SK-N-SH (cell line): Measurements from ENCODE around the gene VIPR2. TPM values are rescaled to one million over a fixed set of nuclear protein-coding genes. Genes with fewer than 3 reads are reported as not detected.

Source experiments
- CTCF ChIA-PET: fragments of 300-600, 350-600 bp; formaldehyde crosslinking; extraction: SDS; loops from one replicate; lab custom pipeline; 2021; lab: Yijun Ruan, JAX
- POLR2A ChIA-PET: fragments of 350-600 bp; sonication (Branson Sonifier 250); formaldehyde crosslinking; extraction: SDS; loops from one replicate; lab custom pipeline; 2020; ENCODE audit warnings: antibody characterized with exemption, inconsistent platforms; lab: Yijun Ruan, JAX
- DNase-seq: peaks from one replicate; pipeline ENCODE4 v3.0.0; 2012
- H2AFZ ChIP-seq: fragments of 200-600 bp; sonication (generic); 2 replicates; pipeline ENCODE4 v1.8.1; 2016; ENCODE audit warnings: antibody characterized with exemption, mild to moderate bottlenecking, low read depth
- H3F3A ChIP-seq: fragments of 200-600 bp; sonication (generic); replicated peaks from 2 replicates; pipeline ENCODE3; 2016; ENCODE audit warnings: antibody characterized with exemption, mild to moderate bottlenecking; ENCODE audit not compliant: insufficient read depth
- H3K27ac ChIP-seq, 2 experiments: fragments of 200-500 bp in 1 of 2; fragments of 200-600 bp in 1 of 2; sonication (Bioruptor generic) in 1 of 2; sonication (generic), shearing (Covaris generic) in 1 of 2; 2 replicates each; pipeline versions ENCODE4 v1.5.1 to v1.6.1; 2014 to 2016; ENCODE audit warnings: low read depth in 2 of 2, inconsistent platforms in 1 of 2, low read length in 1 of 2, mild to moderate bottlenecking in 1 of 2, mixed read lengths in 1 of 2
- H3K27me3 ChIP-seq: fragments of 200-600 bp; sonication (generic), shearing (Covaris generic); 2 replicates; pipeline ENCODE4 v1.6.1; 2016; ENCODE audit warnings: mixed run types; ENCODE audit not compliant: insufficient read depth
- H3K36me3 ChIP-seq, 2 experiments: fragments of 200-500 bp in 1 of 2; fragments of 200-600 bp in 1 of 2; sonication (Bioruptor generic) in 1 of 2; sonication (generic) in 1 of 2; replicated peaks in 1 of 2; 2 replicates each; pipeline versions ENCODE3 to v1.5.1; 2014 to 2016; ENCODE audit warnings: low read length in 1 of 2, mild to moderate bottlenecking in 1 of 2; ENCODE audit not compliant: insufficient read depth in 2 of 2, control insufficient read depth in 1 of 2
- H3K4me1 ChIP-seq, 2 experiments: fragments of 200-500 bp in 1 of 2; fragments of 200-600 bp in 1 of 2; sonication (Bioruptor generic) in 1 of 2; sonication (generic), shearing (Covaris generic) in 1 of 2; 2 replicates each; pipeline versions ENCODE4 v1.5.1 to v1.6.1; 2014 to 2016; ENCODE audit warnings: low read depth in 1 of 2, low read length in 1 of 2, mixed run types in 1 of 2; ENCODE audit not compliant: insufficient read depth in 2 of 2, control insufficient read depth in 1 of 2
- H3K4me2 ChIP-seq: fragments of 200-600 bp; sonication (generic), shearing (Covaris generic); 2 replicates; pipeline ENCODE4 v1.6.1; 2017; ENCODE audit warnings: mixed run types
- H3K4me3 ChIP-seq, 2 experiments: fragments of 200-500 bp in 1 of 2; fragments of 200-600 bp in 1 of 2; sonication (Bioruptor generic) in 1 of 2; sonication (generic), shearing (Covaris generic) in 1 of 2; 2 replicates each; pipeline versions ENCODE4 v1.5.1 to v1.8.1; 2014 to 2016; ENCODE audit warnings: low read depth in 2 of 2, inconsistent platforms in 1 of 2, low read length in 1 of 2, mild to moderate bottlenecking in 1 of 2, mixed read lengths in 1 of 2, moderate library complexity in 1 of 2
- H3K79me2 ChIP-seq: fragments of 200-600 bp; sonication (generic); 2 replicates; pipeline ENCODE4 v1.8.1; 2017; ENCODE audit warnings: mild to moderate bottlenecking; ENCODE audit not compliant: insufficient read depth
- H3K9ac ChIP-seq: fragments of 200-600 bp; sonication (generic); 2 replicates; pipeline ENCODE4 v1.6.1; 2017; ENCODE audit warnings: mixed run types
- H3K9me2 ChIP-seq: fragments of 200-600 bp; sonication (generic); 2 replicates; pipeline ENCODE4 v1.6.1; 2017; ENCODE audit warnings: mixed run types
- H3K9me3 ChIP-seq: fragments of 200-600 bp; sonication (generic); 2 replicates; pipeline ENCODE4 v1.6.1; 2017; ENCODE audit warnings: mixed run types, mild to moderate bottlenecking, moderate library complexity
- H4K20me1 ChIP-seq: fragments of 200-600 bp; sonication (generic); 2 replicates; pipeline ENCODE4 v1.6.1; 2017; ENCODE audit warnings: mild to moderate bottlenecking, mixed run types; ENCODE audit not compliant: insufficient read depth
- CHD2 ChIP-seq: fragments of 150-350 bp; IDR thresholded peaks from 2 replicates; pipeline ENCODE4 v1.6.1; 2018; ENCODE audit warnings: low read length; ENCODE audit not compliant: partially characterized antibody
- ELF1 ChIP-seq: IDR thresholded peaks from 2 replicates; pipeline ENCODE4 v1.4.0; 2012
- EP300 ChIP-seq, 2 experiments: IDR thresholded peaks; 2 replicates each; pipeline versions ENCODE4 v1.4.0 to v1.6.1; 2012; ENCODE audit warnings: borderline replicate concordance in 1 of 2, low read depth in 1 of 2, low read length in 1 of 2
- GABPA ChIP-seq: IDR thresholded peaks from 2 replicates; pipeline ENCODE4 v1.4.0; 2012; ENCODE audit warnings: low read depth, mild to moderate bottlenecking
- GATA2 ChIP-seq: sonication (generic); formaldehyde crosslinking; IDR thresholded peaks from 2 replicates; pipeline ENCODE4 v1.5.0; 2020; ENCODE audit warnings: mild to moderate bottlenecking, missing genetic modification reagents
- MEF2A ChIP-seq: IDR thresholded peaks from 2 replicates; pipeline ENCODE4 v1.4.0; 2012; ENCODE audit warnings: low read depth, borderline replicate concordance
- NFIC ChIP-seq: IDR thresholded peaks from 2 replicates; pipeline ENCODE4 v1.4.0; 2012; ENCODE audit warnings: borderline replicate concordance
- RAD21 ChIP-seq: IDR thresholded peaks from 2 replicates; pipeline ENCODE4 v1.6.1; 2012; ENCODE audit warnings: mild to moderate bottlenecking, low read length
- RCOR1 ChIP-seq: fragments of 150-350 bp; IDR thresholded peaks from 2 replicates; pipeline ENCODE4 v1.6.1; 2017; ENCODE audit warnings: antibody characterized with exemption, low read length
- RXRA ChIP-seq: IDR thresholded peaks from 2 replicates; pipeline ENCODE4 v1.4.0; 2012; ENCODE audit warnings: low read depth, mild to moderate bottlenecking, borderline replicate concordance
- SIN3A ChIP-seq: IDR thresholded peaks from 2 replicates; pipeline ENCODE4 v1.6.1; 2012; ENCODE audit warnings: low read depth, mild to moderate bottlenecking, low read length, moderate library complexity, borderline replicate concordance
- SMC3 ChIP-seq: IDR thresholded peaks from 2 replicates; pipeline ENCODE4 v1.6.1; 2012; ENCODE audit warnings: low read depth, low read length, improper control_type of control experiment
- TAF1 ChIP-seq: IDR thresholded peaks from 2 replicates; pipeline ENCODE4 v1.6.1; 2012; ENCODE audit warnings: low read depth, mild to moderate bottlenecking, low read length, moderate library complexity, borderline replicate concordance
- TCF12 ChIP-seq: IDR thresholded peaks from 2 replicates; pipeline ENCODE4 v1.4.0; 2012
- TEAD4 ChIP-seq: IDR thresholded peaks from 2 replicates; pipeline ENCODE4 v1.4.0; 2012; ENCODE audit warnings: mild to moderate bottlenecking, borderline replicate concordance; ENCODE audit not compliant: insufficient read depth
- YY1 ChIP-seq: IDR thresholded peaks from 2 replicates; pipeline ENCODE4 v1.4.0; 2012; ENCODE audit warnings: low read depth, mild to moderate bottlenecking
- WGBS: methylation state at CpG from one replicate; pipeline ENCODE4 v1.1.6; 2017; ENCODE audit warnings: low lambda C conversion rate; 5-methylcytosine and 5-hydroxymethylcytosine counted together
- polyA plus RNA-seq, 3 experiments: library from polyadenylated mRNA; depleted of rRNA; stranded (reverse); fragments of >200 nt; gene quantifications; 2 replicates each; pipeline ENCODE4 v1.2.3, GENCODE V29; 2012
- TF ChIP-seq, protein P1 (sequence below): IDR thresholded peaks from 2 replicates; pipeline ENCODE4 v1.4.0; 2012; ENCODE audit warnings: low read depth, borderline replicate concordance
- TF ChIP-seq, protein P2 (sequence below): IDR thresholded peaks from 2 replicates; pipeline ENCODE4; 2012
- TF ChIP-seq, protein P3 (sequence below): fragments of 200-600 bp; sonication (generic); IDR thresholded peaks from 2 replicates; pipeline ENCODE4 v1.6.1; 2017; ENCODE audit warnings: antibody characterized with exemption, mild to moderate bottlenecking, moderate library complexity
- TF ChIP-seq, protein P4 (sequence below): IDR thresholded peaks from 2 replicates; pipeline ENCODE4 v1.4.0; 2012; ENCODE audit warnings: low read depth

Gene VIPR2
- polyA plus RNA-seq, 1 of the 3 experiments (the other 2 are of a cell fraction), result not detected

DNA sequence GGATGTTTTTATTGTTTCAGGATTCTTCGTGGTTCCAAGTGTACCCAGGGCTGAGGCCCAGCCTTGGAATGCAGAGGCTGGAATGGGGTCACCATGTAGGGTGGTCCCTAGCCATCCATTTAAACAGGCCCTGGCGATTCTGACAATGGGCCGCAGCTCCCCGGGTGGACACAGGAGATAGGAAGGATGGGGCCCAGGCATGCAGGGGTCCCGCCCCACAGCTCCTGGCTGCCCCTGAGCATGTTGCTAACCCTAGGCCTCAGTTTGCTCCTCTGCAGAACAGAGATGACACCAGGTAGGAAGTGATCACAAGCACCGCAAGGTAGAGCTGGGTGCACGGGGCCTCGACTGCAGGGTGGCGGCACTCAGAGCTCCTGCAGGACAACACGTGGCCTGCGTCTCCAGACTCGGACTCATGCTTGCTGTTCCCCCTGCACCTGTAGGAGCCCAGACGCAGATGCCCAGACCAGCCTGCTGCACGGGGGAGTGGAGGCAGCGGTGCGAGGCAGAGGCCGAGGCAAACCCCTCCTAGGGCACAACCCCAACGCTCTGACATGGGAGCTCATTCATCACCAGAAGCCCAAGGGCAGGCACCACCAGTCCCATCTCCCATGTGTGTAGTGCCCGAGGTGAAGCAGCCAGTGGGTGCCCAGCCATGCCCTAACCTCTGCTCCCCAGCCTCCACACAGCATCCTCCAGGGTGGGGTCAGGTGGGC, 25.5 kb downstream of the VIPR2 start (continued):
- TF ChIP-seq, protein P1, sequence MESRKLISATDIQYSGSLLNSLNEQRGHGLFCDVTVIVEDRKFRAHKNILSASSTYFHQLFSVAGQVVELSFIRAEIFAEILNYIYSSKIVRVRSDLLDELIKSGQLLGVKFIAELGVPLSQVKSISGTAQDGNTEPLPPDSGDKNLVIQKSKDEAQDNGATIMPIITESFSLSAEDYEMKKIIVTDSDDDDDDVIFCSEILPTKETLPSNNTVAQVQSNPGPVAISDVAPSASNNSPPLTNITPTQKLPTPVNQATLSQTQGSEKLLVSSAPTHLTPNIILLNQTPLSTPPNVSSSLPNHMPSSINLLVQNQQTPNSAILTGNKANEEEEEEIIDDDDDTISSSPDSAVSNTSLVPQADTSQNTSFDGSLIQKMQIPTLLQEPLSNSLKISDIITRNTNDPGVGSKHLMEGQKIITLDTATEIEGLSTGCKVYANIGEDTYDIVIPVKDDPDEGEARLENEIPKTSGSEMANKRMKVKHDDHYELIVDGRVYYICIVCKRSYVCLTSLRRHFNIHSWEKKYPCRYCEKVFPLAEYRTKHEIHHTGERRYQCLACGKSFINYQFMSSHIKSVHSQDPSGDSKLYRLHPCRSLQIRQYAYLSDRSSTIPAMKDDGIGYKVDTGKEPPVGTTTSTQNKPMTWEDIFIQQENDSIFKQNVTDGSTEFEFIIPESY, result no peak
- TF ChIP-seq TAF1, result no peak
- TF ChIP-seq, protein P2, sequence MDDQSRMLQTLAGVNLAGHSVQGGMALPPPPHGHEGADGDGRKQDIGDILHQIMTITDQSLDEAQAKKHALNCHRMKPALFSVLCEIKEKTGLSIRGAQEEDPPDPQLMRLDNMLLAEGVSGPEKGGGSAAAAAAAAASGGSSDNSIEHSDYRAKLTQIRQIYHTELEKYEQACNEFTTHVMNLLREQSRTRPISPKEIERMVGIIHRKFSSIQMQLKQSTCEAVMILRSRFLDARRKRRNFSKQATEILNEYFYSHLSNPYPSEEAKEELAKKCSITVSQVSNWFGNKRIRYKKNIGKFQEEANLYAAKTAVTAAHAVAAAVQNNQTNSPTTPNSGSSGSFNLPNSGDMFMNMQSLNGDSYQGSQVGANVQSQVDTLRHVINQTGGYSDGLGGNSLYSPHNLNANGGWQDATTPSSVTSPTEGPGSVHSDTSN, result no peak
- TF ChIP-seq, protein P3, sequence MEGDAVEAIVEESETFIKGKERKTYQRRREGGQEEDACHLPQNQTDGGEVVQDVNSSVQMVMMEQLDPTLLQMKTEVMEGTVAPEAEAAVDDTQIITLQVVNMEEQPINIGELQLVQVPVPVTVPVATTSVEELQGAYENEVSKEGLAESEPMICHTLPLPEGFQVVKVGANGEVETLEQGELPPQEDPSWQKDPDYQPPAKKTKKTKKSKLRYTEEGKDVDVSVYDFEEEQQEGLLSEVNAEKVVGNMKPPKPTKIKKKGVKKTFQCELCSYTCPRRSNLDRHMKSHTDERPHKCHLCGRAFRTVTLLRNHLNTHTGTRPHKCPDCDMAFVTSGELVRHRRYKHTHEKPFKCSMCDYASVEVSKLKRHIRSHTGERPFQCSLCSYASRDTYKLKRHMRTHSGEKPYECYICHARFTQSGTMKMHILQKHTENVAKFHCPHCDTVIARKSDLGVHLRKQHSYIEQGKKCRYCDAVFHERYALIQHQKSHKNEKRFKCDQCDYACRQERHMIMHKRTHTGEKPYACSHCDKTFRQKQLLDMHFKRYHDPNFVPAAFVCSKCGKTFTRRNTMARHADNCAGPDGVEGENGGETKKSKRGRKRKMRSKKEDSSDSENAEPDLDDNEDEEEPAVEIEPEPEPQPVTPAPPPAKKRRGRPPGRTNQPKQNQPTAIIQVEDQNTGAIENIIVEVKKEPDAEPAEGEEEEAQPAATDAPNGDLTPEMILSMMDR, result no peak
- no peak for TF ChIP-seq RAD21
- TF ChIP-seq NFIC, result no peak
- no peak for TF ChIP-seq GABPA
- TF ChIP-seq RXRA, result no peak
- no peak for TF ChIP-seq TCF12
- no peak for TF ChIP-seq ELF1
- no peak for TF ChIP-seq MEF2A

DNA sequence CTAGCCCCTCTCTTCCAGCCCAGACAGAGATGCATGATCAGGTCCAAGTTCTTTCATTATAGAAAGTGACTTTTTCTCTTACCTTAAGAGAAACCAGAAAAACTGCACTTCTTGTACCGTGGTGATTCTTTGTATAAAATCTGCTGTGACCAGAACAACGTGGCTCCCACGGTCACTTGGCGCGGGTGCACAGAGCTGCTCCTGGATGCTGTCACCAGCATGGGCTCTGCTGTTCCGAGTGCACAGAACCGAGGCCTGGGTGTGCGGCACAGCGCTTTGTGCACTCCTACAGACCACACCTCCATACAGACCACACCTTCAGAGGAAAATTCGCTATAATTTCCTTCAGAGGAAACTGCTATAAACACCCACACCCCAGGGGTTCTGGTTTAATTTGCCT, 26.0 kb downstream of the VIPR2 start:
- 62% methylated on average over 10 of the region's 10 CpGs for WGBS
- POLR2A ChIA-PET, result no interaction called here
- peaks cover 0 to 2% of the 10 kb centered on the region in 2 experiments; a peak in 1 of 4 replicates for H3K4me1 ChIP-seq
- TF ChIP-seq NFIC (no peak), TEAD4 (no peak), RCOR1 (no peak), GATA2 (CRISPR knock-in tag) (no peak), YY1 (no peak), EP300 (IDR thresholded peaks at IDR 0.05; ENCODE audit: borderline replicate concordance in 1 of 2, low read depth in 1 of 2, low read length in 1 of 2) (no peak), ELF1 (no peak), RXRA (no peak), SIN3A (no peak), SMC3 (no peak), CHD2 (no peak)
- TF ChIP-seq, protein P2, result no peak
- TF ChIP-seq, protein P1, result no peak
- TF ChIP-seq, protein P4, sequence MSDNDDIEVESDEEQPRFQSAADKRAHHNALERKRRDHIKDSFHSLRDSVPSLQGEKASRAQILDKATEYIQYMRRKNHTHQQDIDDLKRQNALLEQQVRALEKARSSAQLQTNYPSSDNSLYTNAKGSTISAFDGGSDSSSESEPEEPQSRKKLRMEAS, result no peak
- TF ChIP-seq, protein P3, result no peak

More for the DNA sequence above, 26.0 kb downstream of the VIPR2 start:
- Histone ChIP-seq H3F3A (no peaks in the 10 kb centered on the region), H3K79me2 (no peaks in the 10 kb centered on the region), H3K9me2 (no peaks in the 10 kb centered on the region), H2AFZ (no peak overlapping the region), H3K9ac (no peak overlapping the region), H3K4me3 (no peak overlapping the region), H3K9me3 (no peaks in the 10 kb centered on the region), H3K4me2 (no peak overlapping the region), H3K36me3 (no peaks in the 10 kb centered on the region), H3K27ac (no peak overlapping the region), H3K27me3 (no peaks in the 10 kb centered on the region), H4K20me1 (no peaks in the 10 kb centered on the region)
- DNase-seq, result no peak
- CTCF ChIA-PET, result no interaction called here
